HL-60 (cell line): ENCODE data around the gene MAP4.

Source experiments
- GABPA ChIP-seq: IDR thresholded peaks from 2 replicates; pipeline ENCODE4 v1.6.1; 2012; ENCODE audit warnings: low read depth
- POLR2AphosphoS5 ChIP-seq: IDR thresholded peaks from 2 replicates; pipeline ENCODE4 v1.6.1; 2012; ENCODE audit warnings: low read depth
- TF ChIP-seq, protein P1 (sequence below): IDR thresholded peaks from one replicate; pipeline ENCODE4 v1.5.1; 2011; ENCODE audit warnings: low read length, control low read depth, inconsistent platforms; ENCODE audit not compliant: insufficient read depth

DNA sequence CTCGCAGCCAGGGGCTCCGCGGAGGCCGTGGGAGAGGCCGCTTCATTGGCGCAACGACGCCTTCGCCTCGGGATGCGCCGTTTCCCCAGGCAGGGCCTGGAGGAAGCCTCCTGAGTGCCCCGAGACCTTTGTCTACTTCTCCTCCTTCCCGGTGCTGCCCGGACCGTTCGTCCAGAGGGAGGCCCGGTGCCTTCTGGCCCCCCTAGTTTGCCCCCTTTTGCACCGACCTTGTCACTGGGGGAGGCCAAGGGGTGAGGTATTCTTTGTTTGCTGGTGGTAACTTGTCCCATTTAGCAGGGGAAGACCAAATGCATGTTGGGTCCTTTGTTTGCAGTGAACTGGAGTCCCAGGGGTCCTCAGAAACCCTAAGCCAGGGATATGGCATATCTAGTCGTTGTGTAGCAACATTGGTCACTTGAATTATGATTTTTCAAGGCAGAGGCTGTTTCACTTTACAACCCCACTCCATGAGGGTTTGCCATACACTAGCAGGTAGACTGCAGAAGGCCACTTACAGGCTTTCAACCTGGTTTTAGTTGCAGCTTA lies 212.7 kb downstream of the MAP4 start:
- TF ChIP-seq, protein P1, sequence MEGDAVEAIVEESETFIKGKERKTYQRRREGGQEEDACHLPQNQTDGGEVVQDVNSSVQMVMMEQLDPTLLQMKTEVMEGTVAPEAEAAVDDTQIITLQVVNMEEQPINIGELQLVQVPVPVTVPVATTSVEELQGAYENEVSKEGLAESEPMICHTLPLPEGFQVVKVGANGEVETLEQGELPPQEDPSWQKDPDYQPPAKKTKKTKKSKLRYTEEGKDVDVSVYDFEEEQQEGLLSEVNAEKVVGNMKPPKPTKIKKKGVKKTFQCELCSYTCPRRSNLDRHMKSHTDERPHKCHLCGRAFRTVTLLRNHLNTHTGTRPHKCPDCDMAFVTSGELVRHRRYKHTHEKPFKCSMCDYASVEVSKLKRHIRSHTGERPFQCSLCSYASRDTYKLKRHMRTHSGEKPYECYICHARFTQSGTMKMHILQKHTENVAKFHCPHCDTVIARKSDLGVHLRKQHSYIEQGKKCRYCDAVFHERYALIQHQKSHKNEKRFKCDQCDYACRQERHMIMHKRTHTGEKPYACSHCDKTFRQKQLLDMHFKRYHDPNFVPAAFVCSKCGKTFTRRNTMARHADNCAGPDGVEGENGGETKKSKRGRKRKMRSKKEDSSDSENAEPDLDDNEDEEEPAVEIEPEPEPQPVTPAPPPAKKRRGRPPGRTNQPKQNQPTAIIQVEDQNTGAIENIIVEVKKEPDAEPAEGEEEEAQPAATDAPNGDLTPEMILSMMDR: no peak
- TF ChIP-seq POLR2AphosphoS5 (no peak), GABPA (no peak)
